Ramos (cell line): ENCODE data around the gene TAS2R41.

Experiments
- in situ Hi-C: fragments of 300-500 bp; cut with MboI; formaldehyde crosslinking; loops from one replicate; pipeline ENCODE4 v1.14.3; 2022; ENCODE audit warnings: low sequenced_read_pairs; ENCODE audit not compliant: unreplicated experiment

Gene TAS2R41

GRCh38 chr7:143477501-143478150 lies at the start of gene TAS2R41:
TAS2R41 (plus strand) TSS chr7:143477873; CDS start chr7:143477873, 0 bp downstream.
- in situ Hi-C loops: no loop called here

- in situ Hi-C loops: no loop called here
Observed at GRCh38 chr7:143429770-143430698, 47.6 kb upstream of the TAS2R41 start.

GRCh38 chr7:143431109-143431508 lies 46.6 kb upstream of the TAS2R41 start:
- in situ Hi-C loops: no loop called here

GRCh38 chr7:143433759-143434158 lies 43.9 kb upstream of the TAS2R41 start:
- in situ Hi-C loops: no loop called here

- in situ Hi-C loops: no loop called here
Observed at GRCh38 chr7:143434660-143435059, 43.0 kb upstream of the TAS2R41 start.

- in situ Hi-C loops: no loop called here
Observed at GRCh38 chr7:143435266-143435665, 42.4 kb upstream of the TAS2R41 start.

GRCh38 chr7:143436325-143436946 lies 41.2 kb upstream of the TAS2R41 start:
- in situ Hi-C loops: no loop called here

- in situ Hi-C loops: no loop called here
Observed at GRCh38 chr7:143437578-143437977, 40.1 kb upstream of the TAS2R41 start.

- in situ Hi-C loops: no loop called here
Observed at GRCh38 chr7:143439866-143440265, 37.8 kb upstream of the TAS2R41 start.

GRCh38 chr7:143443153-143443552 lies 34.5 kb upstream of the TAS2R41 start, which contains the start of gene TAS2R60:
TAS2R60 (plus strand) TSS chr7:143443453; CDS start chr7:143443453, 0 bp downstream.
- in situ Hi-C loops: no loop called here

GRCh38 chr7:143444063-143444782 lies 33.5 kb upstream of the TAS2R41 start:
- in situ Hi-C loops: no loop called here

- in situ Hi-C loops: no loop called here
Observed at GRCh38 chr7:143444785-143445184, 32.9 kb upstream of the TAS2R41 start.

GRCh38 chr7:143447466-143447865 lies 30.2 kb upstream of the TAS2R41 start:
- in situ Hi-C loops: no loop called here

GRCh38 chr7:143448429-143448828 lies 29.2 kb upstream of the TAS2R41 start:
- in situ Hi-C loops: no loop called here

- in situ Hi-C loops: no loop called here
Observed at GRCh38 chr7:143449793-143450192, 27.9 kb upstream of the TAS2R41 start.

- in situ Hi-C loops: no loop called here
Observed at GRCh38 chr7:143451122-143451521, 26.6 kb upstream of the TAS2R41 start.

GRCh38 chr7:143451746-143452145 lies 25.9 kb upstream of the TAS2R41 start:
- in situ Hi-C loops: no loop called here

GRCh38 chr7:143452495-143452894 lies 25.2 kb upstream of the TAS2R41 start:
- in situ Hi-C loops: no loop called here

- in situ Hi-C loops: no loop called here
Observed at GRCh38 chr7:143454091-143454680, 23.5 kb upstream of the TAS2R41 start.

GRCh38 chr7:143455491-143455890 lies 22.2 kb upstream of the TAS2R41 start:
- in situ Hi-C loops: no loop called here
